ENCODE results near the gene ETS1. TPM values are rescaled to one million over a fixed set of nuclear protein-coding genes. Genes with fewer than 3 reads are reported as not detected.

Gene ETS1
- 3.0 and 5.2 TPM in 2 replicates for total RNA-seq
- long read RNA-seq, partial matches to known transcripts = 0 of 2 reads
- long read RNA-seq, other reads (novel, unspliced or antisense) = 2 of 2 reads

- Mint-ChIP-seq H3K27ac (no peak within 1 kb of the TSS), H3K36me3 (ENCODE audit: insufficient read depth) (no peaks in the 10 kb centered on the region), H3K4me3 (ENCODE audit: low read depth) (no peak within 1 kb of the TSS), H3K27me3 (peaks cover 93% of the 10 kb centered on the region), H3K9me3 (ENCODE audit: low read depth) (no peaks in the 10 kb centered on the region), H3K4me1 (ENCODE audit: low read depth) (peaks cover 1% of the 10 kb centered on the region)
- no peak for DNase-seq (ENCODE audit: low spot score, unreplicated experiment)
- TF ChIP-seq CTCF (IDR thresholded peaks at IDR 0.05; ENCODE audit: unreplicated experiment) = no peak
Measured at GRCh38 chr11:128587415-128587814, at the start of gene ETS1. ETS1 (minus strand) TSS chr11:128587558; CDS start chr11:128573130, 14,428 bp downstream.

GRCh38 chr11:128634395-128634794, 47.0 kb upstream of the ETS1 start:
- no peaks in the 10 kb centered on the region for H3K9me3 Mint-ChIP-seq (ENCODE audit: low read depth)
- no peak for DNase-seq (ENCODE audit: low spot score, unreplicated experiment)
- no peak overlapping the region for H3K4me3 Mint-ChIP-seq (ENCODE audit: low read depth)
- peaks cover 33% of the 10 kb centered on the region for H3K27me3 Mint-ChIP-seq
- H3K27ac Mint-ChIP-seq = no peak overlapping the region
- H3K4me1 Mint-ChIP-seq (ENCODE audit: low read depth) = no peaks in the 10 kb centered on the region
- no peak for TF ChIP-seq CTCF (IDR thresholded peaks at IDR 0.05; ENCODE audit: unreplicated experiment)
- H3K36me3 Mint-ChIP-seq (ENCODE audit: insufficient read depth) = no peaks in the 10 kb centered on the region

GRCh38 chr11:128633384-128633965, 46.1 kb upstream of the ETS1 start:
- Mint-ChIP-seq H3K4me3 (ENCODE audit: low read depth) (no peak overlapping the region), H3K36me3 (ENCODE audit: insufficient read depth) (no peaks in the 10 kb centered on the region), H3K27ac (no peak overlapping the region), H3K27me3 (peaks cover 42% of the 10 kb centered on the region), H3K9me3 (ENCODE audit: low read depth) (no peaks in the 10 kb centered on the region), H3K4me1 (ENCODE audit: low read depth) (no peaks in the 10 kb centered on the region)
- DNase-seq (ENCODE audit: low spot score, unreplicated experiment) = no peak
- no peak for TF ChIP-seq CTCF (IDR thresholded peaks at IDR 0.05; ENCODE audit: unreplicated experiment)

- H3K36me3 Mint-ChIP-seq (ENCODE audit: insufficient read depth) = no peaks in the 10 kb centered on the region
- H3K27ac Mint-ChIP-seq = no peak overlapping the region
- no peaks in the 10 kb centered on the region for H3K4me1 Mint-ChIP-seq (ENCODE audit: low read depth)
- TF ChIP-seq CTCF (IDR thresholded peaks at IDR 0.05; ENCODE audit: unreplicated experiment) = peak; percentile 65
- H3K9me3 Mint-ChIP-seq (ENCODE audit: low read depth) = no peaks in the 10 kb centered on the region
- no peak overlapping the region for H3K4me3 Mint-ChIP-seq (ENCODE audit: low read depth)
- DNase-seq (ENCODE audit: low spot score, unreplicated experiment) = no peak
- peaks cover 48% of the 10 kb centered on the region for H3K27me3 Mint-ChIP-seq
Measured at GRCh38 chr11:128632141-128632791, 44.9 kb upstream of the ETS1 start.

- DNase-seq (ENCODE audit: low spot score, unreplicated experiment) = peak; percentile 68
- Mint-ChIP-seq H3K36me3 (ENCODE audit: insufficient read depth) (no peaks in the 10 kb centered on the region), H3K27me3 (peaks cover 58% of the 10 kb centered on the region), H3K4me1 (ENCODE audit: low read depth) (no peaks in the 10 kb centered on the region), H3K27ac (no peak overlapping the region), H3K4me3 (ENCODE audit: low read depth) (no peak overlapping the region), H3K9me3 (ENCODE audit: low read depth) (no peaks in the 10 kb centered on the region)
- peak; percentile 87 for TF ChIP-seq CTCF (IDR thresholded peaks at IDR 0.05; ENCODE audit: unreplicated experiment)
Measured at GRCh38 chr11:128630367-128631230, 43.2 kb upstream of the ETS1 start.
